Uterus (tissue), 4 donors: ENCODE results near the gene TM4SF20. TPM values are rescaled to one million over a fixed set of nuclear protein-coding genes. Genes with fewer than 3 reads are reported as not detected.

ENCODE experiments used
- DNase-seq, 2 donors: peaks; one replicate each; pipeline ENCODE4 v3.0.0-alpha.2; 2019 to 2020
- H3K27ac ChIP-seq, 2 donors: fragments of 200-600 bp; sonication (generic); 1 replicate in 1 of 2; 2 replicates in 1 of 2; pipeline ENCODE4 v1.5.1; 2016 to 2018
- H3K27me3 ChIP-seq, 2 donors: fragments of 200-600 bp; sonication (generic); one replicate each; pipeline ENCODE4 v1.5.1; 2018 to 2019; ENCODE audit warnings: control low read depth in 1 of 2
- H3K36me3 ChIP-seq, 2 donors: fragments of 200-600 bp; sonication (generic); one replicate each; pipeline ENCODE4 v1.5.1; 2019; ENCODE audit warnings: control low read depth in 1 of 2
- H3K4me1 ChIP-seq, 2 donors: fragments of 200-600 bp; sonication (generic); one replicate each; pipeline ENCODE4 v1.5.1; 2018 to 2019; ENCODE audit warnings: control low read depth in 1 of 2
- H3K4me3 ChIP-seq, 2 donors: fragments of 200-600 bp; sonication (generic); 1 replicate in 1 of 2; 2 replicates in 1 of 2; pipeline ENCODE4 v1.5.1; 2018 to 2019; ENCODE audit warnings: mild to moderate bottlenecking in 1 of 2
- H3K9me3 ChIP-seq, 2 donors: fragments of 200-600 bp; sonication (generic); one replicate each; pipeline ENCODE4 v1.5.1; 2019; ENCODE audit warnings: control low read depth in 1 of 2
- CTCF ChIP-seq, 4 experiments: fragments of 200-600 bp in 2 of 4; fragments of 450-650 bp in 2 of 4; sonication (generic) in 2 of 4; IDR thresholded peaks; one replicate each; pipeline ENCODE4 v1.5.1; 2016 to 2019; ENCODE audit warnings: antibody characterized with exemption in 4 of 4, mild to moderate bottlenecking in 2 of 4, moderate library complexity in 1 of 4
- POLR2A ChIP-seq, 2 donors: fragments of 450-650 bp; IDR thresholded peaks; one replicate each; pipeline ENCODE4 v1.6.1; 2016; ENCODE audit warnings: antibody characterized with exemption in 2 of 2, mild to moderate bottlenecking in 1 of 2, moderate library complexity in 1 of 2
- intact Hi-C: fragments of 100-400 bp; cut with DNase I; formaldehyde crosslinking; loops from one replicate; pipeline ENCODE4 v1.15.1; 2023; ENCODE audit warnings: low total_unique reads
- total RNA-seq, 4 donors: library from RNA; depleted of rRNA in 3 of 4; stranded (reverse); fragments of >200 nt in 3 of 4; gene quantifications; one replicate each; pipeline versions ENCODE4 v1.1.0 to v1.2.4, GENCODE V29; 2014 to 2023
- donor health status: DM: yes; HTN: yes; CAD: no.

The TM4SF20 gene
- total RNA-seq, 4 donors from 2014 or later: not detected

GRCh38 chr2:227397562-227397961 is 18.5 kb upstream of the TM4SF20 start:
- Histone ChIP-seq H3K27ac (no peak overlapping the region), H3K9me3 (no peaks in the 10 kb centered on the region), H3K4me3 (no peak overlapping the region), H3K4me1 (no peaks in the 10 kb centered on the region), H3K36me3 (no peaks in the 10 kb centered on the region), H3K27me3 (no peaks in the 10 kb centered on the region)
- TF ChIP-seq POLR2A (IDR thresholded peaks at IDR 0.05) (no peak), CTCF (IDR thresholded peaks at IDR 0.05) (no peak)
- intact Hi-C loops: no loop called here
- DNase-seq: no peak

GRCh38 chr2:227395556-227395955 is 16.4 kb upstream of the TM4SF20 start:
- H3K9me3 ChIP-seq: no peaks in the 10 kb centered on the region
- no peak for DNase-seq
- TF ChIP-seq POLR2A (IDR thresholded peaks at IDR 0.05) (no peak), CTCF (IDR thresholded peaks at IDR 0.05) (no peak)
- no peak overlapping the region for H3K27ac ChIP-seq
- no peaks in the 10 kb centered on the region for H3K4me1 ChIP-seq
- H3K27me3 ChIP-seq: no peaks in the 10 kb centered on the region
- no peaks in the 10 kb centered on the region for H3K36me3 ChIP-seq
- H3K4me3 ChIP-seq: no peak overlapping the region
- intact Hi-C loops: no loop called here

GRCh38 chr2:227394401-227394800 is 15.3 kb upstream of the TM4SF20 start:
- no peaks in the 10 kb centered on the region for H3K36me3 ChIP-seq
- no peak for TF ChIP-seq CTCF (IDR thresholded peaks at IDR 0.05)
- TF ChIP-seq POLR2A (IDR thresholded peaks at IDR 0.05): no peak
- no peaks in the 10 kb centered on the region for H3K27me3 ChIP-seq
- H3K4me1 ChIP-seq: no peaks in the 10 kb centered on the region
- intact Hi-C loops: no loop called here
- no peaks in the 10 kb centered on the region for H3K9me3 ChIP-seq
- H3K4me3 ChIP-seq: no peak overlapping the region
- H3K27ac ChIP-seq: no peak overlapping the region
- no peak for DNase-seq

- Histone ChIP-seq H3K27me3 (no peaks in the 10 kb centered on the region), H3K36me3 (no peaks in the 10 kb centered on the region), H3K27ac (no peak overlapping the region), H3K4me1 (no peaks in the 10 kb centered on the region), H3K9me3 (no peaks in the 10 kb centered on the region), H3K4me3 (no peak overlapping the region)
- intact Hi-C loops: no loop called here
- TF ChIP-seq POLR2A (IDR thresholded peaks at IDR 0.05): no peak
- no peak for DNase-seq
Observed at GRCh38 chr2:227390468-227391256, 11.6 kb upstream of the TM4SF20 start.

- Histone ChIP-seq H3K36me3 (no peaks in the 10 kb centered on the region), H3K27me3 (no peaks in the 10 kb centered on the region), H3K27ac (no peak overlapping the region), H3K9me3 (no peaks in the 10 kb centered on the region), H3K4me3 (no peak overlapping the region), H3K4me1 (no peaks in the 10 kb centered on the region)
- TF ChIP-seq CTCF (IDR thresholded peaks at IDR 0.05): no peak
- TF ChIP-seq POLR2A (IDR thresholded peaks at IDR 0.05): no peak
- intact Hi-C loops: no loop called here
- no peak for DNase-seq
Observed at GRCh38 chr2:227389661-227390060, 10.6 kb upstream of the TM4SF20 start.
